Measurements from ENCODE around the gene FGD6.

Gene FGD6

GRCh38 chr12:95089462-95089861 is 127.8 kb downstream of the FGD6 start:
- DNase-seq (ENCODE audit: low read depth) = no peak
- TF ChIP-seq, protein P1, sequence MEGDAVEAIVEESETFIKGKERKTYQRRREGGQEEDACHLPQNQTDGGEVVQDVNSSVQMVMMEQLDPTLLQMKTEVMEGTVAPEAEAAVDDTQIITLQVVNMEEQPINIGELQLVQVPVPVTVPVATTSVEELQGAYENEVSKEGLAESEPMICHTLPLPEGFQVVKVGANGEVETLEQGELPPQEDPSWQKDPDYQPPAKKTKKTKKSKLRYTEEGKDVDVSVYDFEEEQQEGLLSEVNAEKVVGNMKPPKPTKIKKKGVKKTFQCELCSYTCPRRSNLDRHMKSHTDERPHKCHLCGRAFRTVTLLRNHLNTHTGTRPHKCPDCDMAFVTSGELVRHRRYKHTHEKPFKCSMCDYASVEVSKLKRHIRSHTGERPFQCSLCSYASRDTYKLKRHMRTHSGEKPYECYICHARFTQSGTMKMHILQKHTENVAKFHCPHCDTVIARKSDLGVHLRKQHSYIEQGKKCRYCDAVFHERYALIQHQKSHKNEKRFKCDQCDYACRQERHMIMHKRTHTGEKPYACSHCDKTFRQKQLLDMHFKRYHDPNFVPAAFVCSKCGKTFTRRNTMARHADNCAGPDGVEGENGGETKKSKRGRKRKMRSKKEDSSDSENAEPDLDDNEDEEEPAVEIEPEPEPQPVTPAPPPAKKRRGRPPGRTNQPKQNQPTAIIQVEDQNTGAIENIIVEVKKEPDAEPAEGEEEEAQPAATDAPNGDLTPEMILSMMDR (conservative IDR thresholded peaks at IDR 0.05; ENCODE audit: low read depth, low read length) = no peak
- H3K4me3 ChIP-seq (ENCODE audit: low read depth, low read length) = no peak overlapping the region

DNA sequence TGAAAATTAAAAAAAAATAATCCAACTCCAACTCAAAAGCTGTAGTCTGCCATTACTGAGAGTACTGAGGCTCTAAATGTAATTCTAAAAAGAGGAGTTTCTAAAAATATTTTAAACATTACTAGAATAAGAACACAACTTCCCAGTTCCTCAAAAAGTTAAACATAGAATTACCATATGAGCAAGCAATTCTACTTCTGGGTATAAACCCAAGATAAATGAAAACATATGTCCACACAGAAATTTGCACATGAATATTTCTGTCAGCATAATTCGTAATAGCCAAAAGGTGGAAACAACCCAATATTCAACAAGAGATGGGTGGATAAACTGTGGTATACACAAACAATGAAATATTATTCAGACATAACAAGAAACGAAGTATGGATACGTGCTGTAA is 128.9 kb downstream of the FGD6 start:
- H3K4me3 ChIP-seq (ENCODE audit: low read depth, low read length) = no peak overlapping the region
- TF ChIP-seq, protein P1 (conservative IDR thresholded peaks at IDR 0.05; ENCODE audit: low read depth, low read length) = no peak
- DNase-seq (ENCODE audit: low read depth) = no peak

- TF ChIP-seq, protein P1 (conservative IDR thresholded peaks at IDR 0.05; ENCODE audit: low read depth, low read length) = no peak
- no peak overlapping the region for H3K4me3 ChIP-seq (ENCODE audit: low read depth, low read length)
- no peak for DNase-seq (ENCODE audit: low read depth)
These were observed 131.7 kb downstream of the FGD6 start for GRCh38 chr12:95085612-95086011.

DNA sequence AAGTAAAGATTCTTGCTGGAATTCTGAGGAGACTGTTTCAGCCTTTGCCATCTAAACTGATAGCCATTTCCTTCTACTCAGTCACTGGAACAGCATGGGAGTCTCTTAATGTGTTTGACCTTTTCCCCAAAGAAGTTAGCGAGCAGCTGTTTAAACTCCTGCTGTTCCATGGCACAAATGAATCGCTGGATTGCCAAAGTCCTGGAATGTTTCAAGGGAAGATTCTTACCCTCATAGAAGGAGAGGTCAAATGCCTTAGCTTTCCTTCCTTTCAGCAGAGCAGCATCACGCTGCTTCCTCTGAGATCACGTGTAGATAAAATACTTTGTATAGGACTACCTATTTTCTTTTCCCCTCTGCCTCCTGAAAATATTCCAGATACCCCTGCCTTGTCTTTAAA is 133.3 kb downstream of the FGD6 start:
- peak; percentile 83 for DNase-seq (ENCODE audit: low read depth)
- H3K4me3 ChIP-seq (ENCODE audit: low read depth, low read length) = no peak overlapping the region
- TF ChIP-seq, protein P1 (conservative IDR thresholded peaks at IDR 0.05; ENCODE audit: low read depth, low read length) = no peak

DNA sequence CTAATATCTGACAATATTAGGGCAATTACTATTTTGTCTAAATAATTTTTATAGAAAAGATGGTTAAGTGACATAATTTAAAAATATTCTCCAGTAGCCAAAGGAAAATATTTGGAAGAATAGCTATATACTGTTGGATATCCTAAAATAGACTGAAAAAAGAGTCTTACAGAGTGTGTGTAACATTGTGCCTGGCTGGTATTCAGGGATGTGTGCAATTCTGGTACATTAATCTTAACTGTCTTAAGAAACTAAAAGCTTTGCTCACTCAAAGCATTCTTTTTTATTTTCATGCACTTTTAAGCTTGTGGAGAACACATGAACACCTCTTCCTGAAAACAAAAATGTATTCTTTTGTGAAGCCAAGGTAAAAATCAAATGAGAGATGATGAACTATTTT is 133.8 kb downstream of the FGD6 start:
- peak; percentile 43 for DNase-seq (ENCODE audit: low read depth)
- TF ChIP-seq, protein P1 (conservative IDR thresholded peaks at IDR 0.05; ENCODE audit: low read depth, low read length) = no peak
- no peak overlapping the region for H3K4me3 ChIP-seq (ENCODE audit: low read depth, low read length)

- TF ChIP-seq, protein P1 (conservative IDR thresholded peaks at IDR 0.05; ENCODE audit: low read depth, low read length) = no peak
- no peak for DNase-seq (ENCODE audit: low read depth)
- H3K4me3 ChIP-seq (ENCODE audit: low read depth, low read length) = no peak overlapping the region
These were observed 139.9 kb downstream of the FGD6 start for GRCh38 chr12:95077341-95077740.

- TF ChIP-seq, protein P1 (conservative IDR thresholded peaks at IDR 0.05; ENCODE audit: low read depth, low read length) = no peak
- no peak overlapping the region for H3K4me3 ChIP-seq (ENCODE audit: low read depth, low read length)
- DNase-seq (ENCODE audit: low read depth) = peak; percentile 59
These were observed 142.5 kb downstream of the FGD6 start for GRCh38 chr12:95074766-95075165.
